HepG2 (cell line): ENCODE measurements around the gene PCYT2. TPM values are rescaled to one million over a fixed set of nuclear protein-coding genes. Genes with fewer than 3 reads are reported as not detected.

Experiments used
- CHCHD3 ChIP-seq: sonication (generic); formaldehyde crosslinking; IDR thresholded peaks from 2 replicates; pipeline ENCODE4 v1.8.0; 2022; ENCODE audit warnings: mild to moderate bottlenecking, missing genetic modification reagents, moderate library complexity
- FOXO4 ChIP-seq: sonication (generic); formaldehyde crosslinking; conservative IDR thresholded peaks from 2 replicates; pipeline ENCODE4 v1.8.1; 2023; ENCODE audit warnings: missing genetic modification reagents
- HNF4A ChIP-seq: sonication (generic); formaldehyde crosslinking; IDR thresholded peaks from 2 replicates; pipeline ENCODE4 v1.4.0; 2020; ENCODE audit warnings: missing genetic modification reagents
- IRF2 ChIP-seq: IDR thresholded peaks from 2 replicates; pipeline ENCODE4 v1.6.1; 2018; ENCODE audit warnings: missing genetic modification reagents, missing compliant biosample characterization
- LBX2 ChIP-seq: sonication (generic); formaldehyde crosslinking; IDR thresholded peaks from 2 replicates; pipeline ENCODE4 v1.5.0; 2020; ENCODE audit warnings: missing genetic modification reagents, mild to moderate bottlenecking, borderline replicate concordance
- NFIC ChIP-seq: IDR thresholded peaks from 2 replicates; pipeline ENCODE4 v1.6.1; 2012; ENCODE audit warnings: mild to moderate bottlenecking, low read length, inconsistent platforms
- NR2C2 ChIP-seq: sonication (generic); formaldehyde crosslinking; IDR thresholded peaks from 2 replicates; pipeline ENCODE4 v1.4.0; 2020; ENCODE audit warnings: missing genetic modification reagents, mild to moderate bottlenecking, moderate library complexity, borderline replicate concordance
- ONECUT2 ChIP-seq: sonication (generic); formaldehyde crosslinking; IDR thresholded peaks from 2 replicates; pipeline ENCODE4 v1.4.0; 2020; ENCODE audit warnings: missing genetic modification reagents
- PHF5A ChIP-seq: IDR thresholded peaks from one replicate; pipeline ENCODE4 v1.6.1; 2018; ENCODE audit warnings: low read depth, missing genetic modification reagents; ENCODE audit not compliant: unreplicated experiment
- RERE ChIP-seq: IDR thresholded peaks from 2 replicates; pipeline ENCODE4 v1.6.1; 2016; ENCODE audit warnings: low read depth, missing genetic modification reagents, missing compliant biosample characterization
- U2AF2 ChIP-seq: fragments of 200-400 bp; formaldehyde crosslinking; IDR thresholded peaks from 2 replicates; pipeline ENCODE4 v1.6.1; 2017; ENCODE audit warnings: low read depth, mild to moderate bottlenecking, low read length
- YEATS4 ChIP-seq: sonication (generic); formaldehyde crosslinking; IDR thresholded peaks from 2 replicates; pipeline ENCODE4 v1.4.0; 2020; ENCODE audit warnings: missing genetic modification reagents, borderline replicate concordance
- ZNF280D ChIP-seq: sonication (generic); formaldehyde crosslinking; IDR thresholded peaks from 2 replicates; pipeline ENCODE4 v1.5.1; 2020; ENCODE audit warnings: mild to moderate bottlenecking, missing genetic modification reagents
- ZNF30 ChIP-seq: sonication (generic); formaldehyde crosslinking; IDR thresholded peaks from 2 replicates; pipeline ENCODE4 v1.5.0; 2020; ENCODE audit warnings: mild to moderate bottlenecking, missing genetic modification reagents
- ZNF616 ChIP-seq: sonication (generic); formaldehyde crosslinking; IDR thresholded peaks from 2 replicates; pipeline ENCODE4 v1.5.0; 2020; ENCODE audit warnings: low read depth, mild to moderate bottlenecking, missing genetic modification reagents
- ZNF776 ChIP-seq: sonication (generic); formaldehyde crosslinking; IDR thresholded peaks from 2 replicates; pipeline ENCODE4 v1.4.0; 2020; ENCODE audit warnings: mild to moderate bottlenecking, missing genetic modification reagents
- polyA plus RNA-seq, 8 experiments: library from polyadenylated mRNA; depleted of rRNA in 3 of 8; stranded (reverse) in 7 of 8; unstranded in 1 of 8; fragments of >200 nt; fragmentation: Illumina TruSeq in 4 of 8; extraction: Trizol in 4 of 8; gene quantifications; 2 replicates each; pipeline versions ENCODE4 v1.2.1 to v1.2.3, GENCODE V29; 2011 to 2016; ENCODE audit warnings: low read depth in 4 of 8, missing spikeins in 1 of 8, mixed read lengths in 1 of 8; ENCODE audit not compliant: insufficient read depth in 1 of 8
- total RNA-seq, 5 experiments: library from RNA; depleted of rRNA; stranded (reverse); fragments of >200 nt; fragmentation: Illumina TruSeq; extraction: Trizol; gene quantifications; 2 replicates each; pipeline ENCODE4 v1.2.3, GENCODE V29; 2016; ENCODE audit warnings: low read depth in 1 of 5
- TF ChIP-seq, protein P1 (sequence below): sonication (generic); formaldehyde crosslinking; conservative IDR thresholded peaks from 2 replicates; pipeline ENCODE4 v1.4.0; 2020; ENCODE audit warnings: missing genetic modification reagents

Gene PCYT2
- total and polyA plus RNA-seq, 2 of the 13 experiments (the other 11 are each of a cell fraction or from before 2014, with no cell fraction given): 147 to 297 TPM

- TF ChIP-seq ZNF280D (CRISPR knock-in tag): peak; percentile 43; the same call in 1 of the 2 replicates
- peak; percentile 47; the same call in 1 of the 2 replicates for TF ChIP-seq ZNF616 (CRISPR knock-in tag)
- TF ChIP-seq YEATS4 (CRISPR knock-in tag): peak; percentile 78
- TF ChIP-seq RERE: no peak; the same call in 1 of the 2 replicates
- no peak for TF ChIP-seq FOXO4 (CRISPR knock-in tag)
- no peak for TF ChIP-seq ZNF30 (CRISPR knock-in tag)
- no peak for TF ChIP-seq U2AF2
- no peak for TF ChIP-seq IRF2 (CRISPR knock-in tag)
- peak; percentile 27; the same call in 1 of the 2 replicates for TF ChIP-seq CHCHD3 (CRISPR knock-in tag)
- no peak for TF ChIP-seq NFIC
- no peak for TF ChIP-seq ONECUT2 (CRISPR knock-in tag)
- no peak for TF ChIP-seq LBX2 (CRISPR knock-in tag)
- no peak for TF ChIP-seq ZNF776 (CRISPR knock-in tag)
- TF ChIP-seq PHF5A: no peak
- TF ChIP-seq, protein P1, sequence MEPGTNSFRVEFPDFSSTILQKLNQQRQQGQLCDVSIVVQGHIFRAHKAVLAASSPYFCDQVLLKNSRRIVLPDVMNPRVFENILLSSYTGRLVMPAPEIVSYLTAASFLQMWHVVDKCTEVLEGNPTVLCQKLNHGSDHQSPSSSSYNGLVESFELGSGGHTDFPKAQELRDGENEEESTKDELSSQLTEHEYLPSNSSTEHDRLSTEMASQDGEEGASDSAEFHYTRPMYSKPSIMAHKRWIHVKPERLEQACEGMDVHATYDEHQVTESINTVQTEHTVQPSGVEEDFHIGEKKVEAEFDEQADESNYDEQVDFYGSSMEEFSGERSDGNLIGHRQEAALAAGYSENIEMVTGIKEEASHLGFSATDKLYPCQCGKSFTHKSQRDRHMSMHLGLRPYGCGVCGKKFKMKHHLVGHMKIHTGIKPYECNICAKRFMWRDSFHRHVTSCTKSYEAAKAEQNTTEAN (CRISPR knock-in tag): 0 out of 2 replicates have a peak, but pooled peaks have one; percentile 34
- TF ChIP-seq NR2C2 (CRISPR knock-in tag): peak; percentile 33; the same call in 1 of the 2 replicates
- no peak for TF ChIP-seq HNF4A (CRISPR knock-in tag)
Observed at GRCh38 chr17:81959362-81960129, 48.3 kb upstream of the PCYT2 start (continued).
